Measurements from ENCODE around the gene KATNIP.

The KATNIP gene

GRCh38 chr16:27518226-27518625 lies 31.7 kb upstream of the KATNIP start:
- Histone ChIP-seq H3K9ac (ENCODE audit: low read length) (no peak overlapping the region), H3K36me3 (ENCODE audit: control insufficient read depth, insufficient read depth, low read length) (peaks cover 17% of the 10 kb centered on the region), H3K27me3 (ENCODE audit: control insufficient read depth, insufficient read depth, low read length) (no peaks in the 10 kb centered on the region), H3K9me3 (ENCODE audit: control insufficient read depth, low read length) (no peaks in the 10 kb centered on the region), H3K4me1 (ENCODE audit: control insufficient read depth, insufficient read depth, low read length) (no peaks in the 10 kb centered on the region), H3K4me3 (ENCODE audit: low read length) (no peak overlapping the region)

- Histone ChIP-seq H3K36me3 (ENCODE audit: control insufficient read depth, insufficient read depth, low read length) (peaks cover 17% of the 10 kb centered on the region), H3K9ac (ENCODE audit: low read length) (no peak overlapping the region), H3K9me3 (ENCODE audit: control insufficient read depth, low read length) (no peaks in the 10 kb centered on the region), H3K4me1 (ENCODE audit: control insufficient read depth, insufficient read depth, low read length) (no peaks in the 10 kb centered on the region), H3K27me3 (ENCODE audit: control insufficient read depth, insufficient read depth, low read length) (no peaks in the 10 kb centered on the region), H3K4me3 (ENCODE audit: low read length) (no peak overlapping the region)
These were observed 28.8 kb upstream of the KATNIP start for GRCh38 chr16:27520982-27521673.

DNA sequence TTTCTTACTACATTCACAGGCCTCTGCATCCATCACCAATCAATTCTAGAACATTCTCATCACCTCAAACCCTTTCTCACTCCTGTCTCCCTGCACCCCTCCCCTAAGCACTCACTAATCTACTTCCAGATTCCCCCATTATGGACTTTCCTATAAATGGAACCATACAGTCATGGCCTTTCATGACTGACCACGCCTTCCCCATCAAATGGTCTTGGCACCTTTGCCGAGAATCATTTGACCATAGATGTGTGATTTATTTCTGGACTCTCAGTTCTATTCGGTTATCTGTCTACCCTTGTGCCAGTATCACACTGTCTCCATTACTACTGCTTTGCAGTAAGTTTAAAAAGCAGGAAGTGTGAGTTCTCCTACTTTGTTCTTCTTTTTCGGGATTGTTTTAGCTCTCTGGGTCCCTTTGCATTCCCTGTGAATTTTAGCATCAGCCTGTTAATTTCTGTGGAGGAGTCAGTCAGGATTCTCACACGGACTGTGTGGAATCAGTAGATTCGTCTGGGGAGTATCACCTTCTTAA lies 27.7 kb upstream of the KATNIP start:
- peaks cover 16% of the 10 kb centered on the region for H3K36me3 ChIP-seq (ENCODE audit: control insufficient read depth, insufficient read depth, low read length)
- no peaks in the 10 kb centered on the region for H3K27me3 ChIP-seq (ENCODE audit: control insufficient read depth, insufficient read depth, low read length)
- no peak overlapping the region for H3K9ac ChIP-seq (ENCODE audit: low read length)
- no peaks in the 10 kb centered on the region for H3K4me1 ChIP-seq (ENCODE audit: control insufficient read depth, insufficient read depth, low read length)
- H3K4me3 ChIP-seq (ENCODE audit: low read length): no peak overlapping the region
- H3K9me3 ChIP-seq (ENCODE audit: control insufficient read depth, low read length): no peaks in the 10 kb centered on the region

GRCh38 chr16:27526180-27526579 lies 23.8 kb upstream of the KATNIP start:
- H3K4me3 ChIP-seq (ENCODE audit: low read length): no peak overlapping the region
- H3K36me3 ChIP-seq (ENCODE audit: control insufficient read depth, insufficient read depth, low read length): peaks cover 4% of the 10 kb centered on the region
- no peaks in the 10 kb centered on the region for H3K27me3 ChIP-seq (ENCODE audit: control insufficient read depth, insufficient read depth, low read length)
- H3K9ac ChIP-seq (ENCODE audit: low read length): no peak overlapping the region
- H3K4me1 ChIP-seq (ENCODE audit: control insufficient read depth, insufficient read depth, low read length): no peaks in the 10 kb centered on the region
- H3K9me3 ChIP-seq (ENCODE audit: control insufficient read depth, low read length): no peaks in the 10 kb centered on the region

GRCh38 chr16:27528294-27528693 lies 21.6 kb upstream of the KATNIP start:
- Histone ChIP-seq H3K36me3 (ENCODE audit: control insufficient read depth, insufficient read depth, low read length) (peaks cover 4% of the 10 kb centered on the region), H3K27me3 (ENCODE audit: control insufficient read depth, insufficient read depth, low read length) (no peaks in the 10 kb centered on the region), H3K4me1 (ENCODE audit: control insufficient read depth, insufficient read depth, low read length) (no peaks in the 10 kb centered on the region), H3K9me3 (ENCODE audit: control insufficient read depth, low read length) (no peaks in the 10 kb centered on the region), H3K4me3 (ENCODE audit: low read length) (no peak overlapping the region), H3K9ac (ENCODE audit: low read length) (no peak overlapping the region)

GRCh38 chr16:27529962-27530361 lies 20.0 kb upstream of the KATNIP start:
- no peaks in the 10 kb centered on the region for H3K27me3 ChIP-seq (ENCODE audit: control insufficient read depth, insufficient read depth, low read length)
- no peak overlapping the region for H3K4me3 ChIP-seq (ENCODE audit: low read length)
- H3K4me1 ChIP-seq (ENCODE audit: control insufficient read depth, insufficient read depth, low read length): no peaks in the 10 kb centered on the region
- H3K9ac ChIP-seq (ENCODE audit: low read length): no peak overlapping the region
- peaks cover 8% of the 10 kb centered on the region for H3K36me3 ChIP-seq (ENCODE audit: control insufficient read depth, insufficient read depth, low read length)
- H3K9me3 ChIP-seq (ENCODE audit: control insufficient read depth, low read length): no peaks in the 10 kb centered on the region

GRCh38 chr16:27531186-27531585 lies 18.8 kb upstream of the KATNIP start:
- H3K27me3 ChIP-seq (ENCODE audit: control insufficient read depth, insufficient read depth, low read length): no peaks in the 10 kb centered on the region
- no peaks in the 10 kb centered on the region for H3K9me3 ChIP-seq (ENCODE audit: control insufficient read depth, low read length)
- H3K4me1 ChIP-seq (ENCODE audit: control insufficient read depth, insufficient read depth, low read length): no peaks in the 10 kb centered on the region
- H3K9ac ChIP-seq (ENCODE audit: low read length): no peak overlapping the region
- H3K36me3 ChIP-seq (ENCODE audit: control insufficient read depth, insufficient read depth, low read length): peaks cover 8% of the 10 kb centered on the region
- no peak overlapping the region for H3K4me3 ChIP-seq (ENCODE audit: low read length)

DNA sequence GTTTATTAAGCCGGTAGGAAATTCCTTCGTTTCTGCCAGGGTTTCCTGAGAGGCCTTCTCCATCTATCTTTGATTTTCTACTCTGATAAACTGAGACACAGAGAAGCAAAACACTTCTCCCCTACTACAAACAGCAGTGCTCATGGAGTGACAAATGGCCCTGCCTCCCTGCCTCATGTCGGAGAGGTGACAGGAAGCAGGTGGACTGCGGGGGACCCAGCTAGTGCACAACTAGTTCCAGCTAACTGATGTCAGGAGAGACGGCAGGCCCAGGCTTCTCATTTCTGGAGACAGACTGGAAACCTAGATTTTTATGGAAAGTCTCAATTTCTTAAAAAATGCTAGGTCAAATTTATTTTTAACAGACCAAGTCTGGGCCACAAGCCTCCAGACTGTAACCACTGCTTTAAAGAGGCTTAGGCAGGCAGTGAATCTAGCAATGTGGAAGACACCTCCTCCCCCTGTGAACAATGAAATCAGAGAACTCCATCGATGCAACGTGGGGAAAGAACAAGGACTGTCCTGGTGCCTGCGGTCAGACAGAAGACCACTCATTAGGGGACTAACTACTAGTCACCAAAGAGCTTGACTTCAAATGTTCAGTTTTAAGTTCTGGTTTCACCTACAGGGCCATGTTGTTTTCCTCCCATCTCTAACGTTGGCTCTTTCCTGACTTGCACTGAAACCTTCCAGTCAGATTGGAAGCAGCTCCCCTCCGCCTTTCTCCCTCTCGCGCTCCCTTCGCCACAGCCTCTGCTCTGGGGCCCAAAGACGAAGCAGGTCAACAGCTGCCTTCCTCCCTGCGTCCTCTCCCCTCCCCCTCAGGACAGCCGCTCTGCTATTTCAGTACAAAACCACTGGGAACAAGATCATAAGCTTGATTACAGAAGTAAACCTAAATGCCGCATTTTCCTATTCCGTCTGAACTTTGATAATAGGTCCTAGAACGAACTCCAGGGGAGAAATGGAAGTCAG lies 17.8 kb upstream of the KATNIP start:
- Histone ChIP-seq H3K4me3 (ENCODE audit: low read length) (no peak overlapping the region), H3K9ac (ENCODE audit: low read length) (no peak overlapping the region)

DNA sequence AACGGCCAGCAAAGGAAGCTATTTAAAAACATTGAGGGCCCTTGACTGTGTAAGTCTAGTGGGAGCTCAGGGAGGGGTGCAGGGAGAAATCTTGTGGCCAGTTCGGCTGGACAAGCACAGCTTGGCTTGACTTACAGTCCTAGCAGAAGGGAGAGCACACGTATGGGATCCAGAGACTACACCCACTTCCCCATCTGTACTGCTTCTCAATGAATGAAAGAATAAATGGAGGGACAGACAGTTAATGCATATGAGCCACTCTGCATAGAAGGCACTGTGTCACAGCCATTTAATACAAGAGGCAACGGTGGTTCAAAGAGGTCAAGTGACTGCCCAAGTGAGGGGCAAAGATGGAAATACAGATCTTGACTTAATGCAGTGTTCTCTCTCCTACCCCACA lies 15.7 kb upstream of the KATNIP start:
- Histone ChIP-seq H3K36me3 (ENCODE audit: control insufficient read depth, insufficient read depth, low read length) (peaks cover 8% of the 10 kb centered on the region), H3K4me1 (ENCODE audit: control insufficient read depth, insufficient read depth, low read length) (no peaks in the 10 kb centered on the region), H3K9me3 (ENCODE audit: control insufficient read depth, low read length) (no peaks in the 10 kb centered on the region), H3K9ac (ENCODE audit: low read length) (no peak overlapping the region), H3K4me3 (ENCODE audit: low read length) (no peak overlapping the region), H3K27me3 (ENCODE audit: control insufficient read depth, insufficient read depth, low read length) (no peaks in the 10 kb centered on the region)

More for the DNA sequence above, 17.8 kb upstream of the KATNIP start:
- H3K4me1 ChIP-seq (ENCODE audit: control insufficient read depth, insufficient read depth, low read length): no peaks in the 10 kb centered on the region
- H3K9me3 ChIP-seq (ENCODE audit: control insufficient read depth, low read length): no peaks in the 10 kb centered on the region
- no peaks in the 10 kb centered on the region for H3K27me3 ChIP-seq (ENCODE audit: control insufficient read depth, insufficient read depth, low read length)
- H3K36me3 ChIP-seq (ENCODE audit: control insufficient read depth, insufficient read depth, low read length): peaks cover 8% of the 10 kb centered on the region

- H3K9ac ChIP-seq (ENCODE audit: low read length): no peak overlapping the region
These were observed 11.4 kb upstream of the KATNIP start for GRCh38 chr16:27538528-27538927.

DNA sequence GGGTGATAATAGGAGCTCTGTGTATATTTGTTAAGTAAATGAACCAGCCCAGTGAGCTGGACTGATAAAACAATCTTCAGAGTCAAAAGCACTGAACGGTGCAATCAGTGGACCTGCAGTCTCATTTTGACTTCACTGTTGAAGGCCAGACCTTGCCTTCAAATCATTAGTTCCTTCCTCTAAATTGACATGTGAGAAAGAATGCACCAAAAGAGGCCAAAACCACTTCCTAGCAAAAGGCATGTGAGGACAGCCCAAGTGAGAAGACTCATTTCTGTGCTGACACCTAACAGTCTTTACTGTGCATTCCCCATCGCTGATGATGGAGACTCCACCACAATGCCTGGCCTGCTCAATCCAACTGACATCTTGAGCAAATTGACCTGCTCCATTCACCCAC lies 10.8 kb upstream of the KATNIP start:
- Histone ChIP-seq H3K9ac (ENCODE audit: low read length) (no peak overlapping the region), H3K4me3 (ENCODE audit: low read length) (no peak overlapping the region), H3K27me3 (ENCODE audit: control insufficient read depth, insufficient read depth, low read length) (no peaks in the 10 kb centered on the region), H3K36me3 (ENCODE audit: control insufficient read depth, insufficient read depth, low read length) (peaks cover 6% of the 10 kb centered on the region), H3K4me1 (ENCODE audit: control insufficient read depth, insufficient read depth, low read length) (no peaks in the 10 kb centered on the region), H3K9me3 (ENCODE audit: control insufficient read depth, low read length) (no peaks in the 10 kb centered on the region)

More at GRCh38 chr16:27538528-27538927, 11.4 kb upstream of the KATNIP start:
- Histone ChIP-seq H3K4me3 (ENCODE audit: low read length) (no peak overlapping the region), H3K4me1 (ENCODE audit: control insufficient read depth, insufficient read depth, low read length) (no peaks in the 10 kb centered on the region), H3K9me3 (ENCODE audit: control insufficient read depth, low read length) (no peaks in the 10 kb centered on the region), H3K36me3 (ENCODE audit: control insufficient read depth, insufficient read depth, low read length) (peaks cover 7% of the 10 kb centered on the region), H3K27me3 (ENCODE audit: control insufficient read depth, insufficient read depth, low read length) (no peaks in the 10 kb centered on the region)

DNA sequence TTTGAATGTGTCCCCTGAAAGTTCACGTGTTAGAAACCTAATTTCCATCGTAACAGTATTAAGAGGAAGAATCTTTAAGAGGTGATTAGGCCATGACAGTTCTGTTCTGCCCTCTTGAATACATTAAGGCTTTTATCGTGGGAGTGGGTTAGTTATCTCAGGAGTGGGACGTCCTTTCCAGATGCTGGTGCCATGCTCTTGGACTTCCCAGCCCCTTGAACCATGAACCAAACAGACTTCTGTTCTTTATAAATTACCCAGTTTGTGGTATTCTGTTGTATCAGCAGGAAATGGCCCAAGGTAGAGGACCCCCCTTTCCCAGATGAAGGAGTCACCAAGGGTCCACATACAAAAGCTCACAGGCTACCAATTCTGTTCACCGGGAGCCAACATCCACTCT lies 10.3 kb upstream of the KATNIP start:
- Histone ChIP-seq H3K4me1 (ENCODE audit: control insufficient read depth, insufficient read depth, low read length) (no peaks in the 10 kb centered on the region), H3K9me3 (ENCODE audit: control insufficient read depth, low read length) (no peaks in the 10 kb centered on the region), H3K9ac (ENCODE audit: low read length) (no peak overlapping the region), H3K27me3 (ENCODE audit: control insufficient read depth, insufficient read depth, low read length) (no peaks in the 10 kb centered on the region), H3K36me3 (ENCODE audit: control insufficient read depth, insufficient read depth, low read length) (peaks cover 5% of the 10 kb centered on the region), H3K4me3 (ENCODE audit: low read length) (no peak overlapping the region)

Measured in mucosa of stomach (tissue), 1 donor.